Activated CD8-positive, alpha-beta T cell treated with anti-CD3 and anti-CD28 coated beads for 36 hours (primary cell): ENCODE data around the gene FGF1. TPM values are rescaled to one million over a fixed set of nuclear protein-coding genes. Genes with fewer than 3 reads are reported as not detected.

Experiments
- ATAC-seq: fragments of 200-7000 bp; cut with Tn5 transposase; one replicate; pipeline ENCODE4 v1.10.0; 2021; ENCODE audit warnings: mild to moderate bottlenecking, moderate library complexity
- CTCF ChIA-PET: fragments of 350-600 bp; sonication (Branson Sonifier 250); formaldehyde crosslinking; loops from one replicate; lab custom pipeline; 2021; ENCODE audit warnings: antibody characterized with exemption; lab: Charles Lee
- POLR2A ChIA-PET: fragments of 350-600 bp; sonication (Branson Sonifier 250); formaldehyde crosslinking; loops from one replicate; lab custom pipeline; 2021; ENCODE audit warnings: antibody characterized with exemption; lab: Charles Lee
- DNase-seq: peaks from one replicate; pipeline ENCODE4 v3.0.0-alpha.2; 2020
- H3K27ac Mint-ChIP-seq: one replicate; pipeline ENCODE4 v1.8.0; 2021; ENCODE audit warnings: mild to moderate bottlenecking, mixed read lengths
- H3K27me3 Mint-ChIP-seq: one replicate; pipeline ENCODE4 v1.8.0; 2021; ENCODE audit warnings: mixed read lengths
- H3K36me3 Mint-ChIP-seq: one replicate; pipeline ENCODE4 v1.8.0; 2021; ENCODE audit warnings: low read depth, mixed read lengths
- H3K4me1 Mint-ChIP-seq: one replicate; pipeline ENCODE4 v1.8.0; 2021; ENCODE audit warnings: low read depth, mixed read lengths
- H3K4me3 Mint-ChIP-seq: one replicate; pipeline ENCODE4 v1.8.0; 2021; ENCODE audit warnings: mild to moderate bottlenecking, moderate library complexity, mixed read lengths
- H3K9me3 Mint-ChIP-seq: one replicate; pipeline ENCODE4 v1.8.0; 2021; ENCODE audit warnings: mixed read lengths
- intact Hi-C: fragments of 100-400 bp; cut with micrococcal nuclease; formaldehyde crosslinking; loops from one replicate; pipeline ENCODE4 v1.10.0; 2022
- total RNA-seq, 2 experiments: library from RNA; stranded (reverse); gene quantifications; one replicate each; pipeline ENCODE4 v1.2.3, GENCODE V29; 2021
- TF ChIP-seq, protein P1 (sequence below): fragments of 200-600 bp; IDR thresholded peaks from one replicate; pipeline ENCODE4 v1.8.0; 2022; ENCODE audit warnings: antibody characterized with exemption, mild to moderate bottlenecking

Gene FGF1
- total RNA-seq, 2 experiments from 2014 or later = not detected

DNA sequence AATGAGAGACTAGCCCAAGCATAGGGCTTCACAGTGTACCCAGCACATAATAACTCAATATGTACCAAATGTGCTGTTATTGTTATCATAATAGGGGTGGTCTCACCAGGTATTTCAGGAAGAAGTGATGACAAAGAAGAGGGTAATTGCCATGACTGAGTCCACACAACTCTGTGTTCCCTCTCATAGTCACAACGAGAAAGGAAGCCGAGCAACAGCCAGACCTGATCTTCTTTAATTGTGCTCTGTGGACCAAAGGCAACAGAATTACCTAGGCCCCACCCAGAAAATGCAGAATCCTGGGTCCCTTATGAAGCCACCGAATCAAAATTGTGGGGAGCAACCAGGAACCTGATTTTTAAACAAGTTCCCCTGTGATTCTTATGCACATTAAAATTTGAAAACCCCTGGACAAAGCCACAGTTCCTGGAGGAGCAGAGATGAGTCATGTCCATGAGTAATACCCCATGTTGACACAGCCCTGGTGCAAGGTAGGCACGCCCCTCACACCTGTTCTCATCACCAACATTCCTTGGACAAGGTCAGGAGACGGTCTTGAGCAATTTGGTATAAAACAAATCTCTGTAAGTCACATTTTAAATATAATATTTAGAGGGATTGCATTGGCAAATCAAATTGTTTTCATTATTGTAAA, 5.2 kb downstream of the FGF1 start:
- Mint-ChIP-seq H3K27ac (no peak overlapping the region), H3K9me3 (no peaks in the 10 kb centered on the region), H3K27me3 (no peaks in the 10 kb centered on the region), H3K36me3 (no peaks in the 10 kb centered on the region), H3K4me1 (no peaks in the 10 kb centered on the region), H3K4me3 (no peak overlapping the region)
- ChIA-PET CTCF (interaction anchor here (1.0 to 2.2 kb wide), 4 partner anchors 15 to 32 kb away, joined by 3 to 9 read pairs (median 5); no protein-coding TSS in a partner anchor), POLR2A (no interaction called here)
- no peak for ATAC-seq
- TF ChIP-seq, protein P1, sequence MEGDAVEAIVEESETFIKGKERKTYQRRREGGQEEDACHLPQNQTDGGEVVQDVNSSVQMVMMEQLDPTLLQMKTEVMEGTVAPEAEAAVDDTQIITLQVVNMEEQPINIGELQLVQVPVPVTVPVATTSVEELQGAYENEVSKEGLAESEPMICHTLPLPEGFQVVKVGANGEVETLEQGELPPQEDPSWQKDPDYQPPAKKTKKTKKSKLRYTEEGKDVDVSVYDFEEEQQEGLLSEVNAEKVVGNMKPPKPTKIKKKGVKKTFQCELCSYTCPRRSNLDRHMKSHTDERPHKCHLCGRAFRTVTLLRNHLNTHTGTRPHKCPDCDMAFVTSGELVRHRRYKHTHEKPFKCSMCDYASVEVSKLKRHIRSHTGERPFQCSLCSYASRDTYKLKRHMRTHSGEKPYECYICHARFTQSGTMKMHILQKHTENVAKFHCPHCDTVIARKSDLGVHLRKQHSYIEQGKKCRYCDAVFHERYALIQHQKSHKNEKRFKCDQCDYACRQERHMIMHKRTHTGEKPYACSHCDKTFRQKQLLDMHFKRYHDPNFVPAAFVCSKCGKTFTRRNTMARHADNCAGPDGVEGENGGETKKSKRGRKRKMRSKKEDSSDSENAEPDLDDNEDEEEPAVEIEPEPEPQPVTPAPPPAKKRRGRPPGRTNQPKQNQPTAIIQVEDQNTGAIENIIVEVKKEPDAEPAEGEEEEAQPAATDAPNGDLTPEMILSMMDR = no peak
- intact Hi-C loops = no loop called here
- DNase-seq = no peak

DNA sequence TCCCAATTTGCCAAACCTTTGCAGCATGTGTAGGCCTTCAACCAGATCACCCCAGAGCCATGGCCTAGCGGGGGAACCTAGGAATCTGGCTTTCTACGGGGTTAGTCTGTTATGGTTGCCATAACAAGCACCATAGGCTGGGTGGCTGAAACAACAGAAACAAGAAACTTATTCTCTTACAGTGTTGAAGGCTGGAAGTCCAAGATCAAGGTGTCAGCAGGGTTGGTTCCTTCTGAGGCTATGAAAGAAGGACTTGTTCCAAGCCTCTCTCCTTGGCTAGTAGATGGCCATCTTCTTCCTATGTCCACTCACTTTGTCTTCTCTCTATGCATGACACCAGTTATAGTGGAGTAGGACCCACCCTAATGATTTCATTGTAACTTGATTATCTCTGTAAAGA, 6.1 kb downstream of the FGF1 start:
- no peaks in the 10 kb centered on the region for H3K9me3 Mint-ChIP-seq
- H3K4me1 Mint-ChIP-seq = no peaks in the 10 kb centered on the region
- no peaks in the 10 kb centered on the region for H3K36me3 Mint-ChIP-seq
- TF ChIP-seq, protein P1 = no peak
- no peaks in the 10 kb centered on the region for H3K27me3 Mint-ChIP-seq
- ATAC-seq (no peak), DNase-seq (no peak)
- no peak overlapping the region for H3K27ac Mint-ChIP-seq
- ChIA-PET POLR2A (no interaction called here), CTCF (interaction anchor here (2.2 kb wide), 1 partner anchor 33 kb away, joined by 7 read pairs; no protein-coding TSS in a partner anchor)
- H3K4me3 Mint-ChIP-seq = no peak overlapping the region
- intact Hi-C loops = no loop called here

DNA sequence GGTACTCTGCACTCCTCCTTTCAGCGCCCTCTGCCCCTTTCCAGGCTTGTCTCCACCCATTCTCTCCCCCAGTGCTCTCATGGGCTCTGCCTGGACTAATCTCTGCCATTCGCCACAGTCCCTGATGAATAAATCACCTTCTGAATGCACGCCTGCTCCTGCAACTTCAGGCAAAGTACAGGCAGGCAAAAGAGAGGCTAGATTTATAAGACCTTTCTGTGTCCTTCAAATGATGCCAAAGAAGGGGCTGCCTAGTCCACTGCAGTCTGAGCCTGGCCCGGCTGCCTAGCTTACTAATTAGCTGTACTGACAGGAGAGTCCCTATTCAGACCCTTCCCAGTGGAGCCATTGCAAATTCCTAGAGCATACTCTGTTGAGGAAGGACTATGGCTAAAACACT, 7.4 kb downstream of the FGF1 start:
- Mint-ChIP-seq H3K27me3 (no peaks in the 10 kb centered on the region), H3K9me3 (no peaks in the 10 kb centered on the region), H3K27ac (no peak overlapping the region), H3K4me1 (no peaks in the 10 kb centered on the region), H3K4me3 (no peak overlapping the region), H3K36me3 (no peaks in the 10 kb centered on the region)
- ChIA-PET POLR2A (no interaction called here), CTCF (no interaction called here)
- no peak for ATAC-seq
- DNase-seq = no peak
- TF ChIP-seq, protein P1 = no peak
- intact Hi-C loops = no loop called here

DNA sequence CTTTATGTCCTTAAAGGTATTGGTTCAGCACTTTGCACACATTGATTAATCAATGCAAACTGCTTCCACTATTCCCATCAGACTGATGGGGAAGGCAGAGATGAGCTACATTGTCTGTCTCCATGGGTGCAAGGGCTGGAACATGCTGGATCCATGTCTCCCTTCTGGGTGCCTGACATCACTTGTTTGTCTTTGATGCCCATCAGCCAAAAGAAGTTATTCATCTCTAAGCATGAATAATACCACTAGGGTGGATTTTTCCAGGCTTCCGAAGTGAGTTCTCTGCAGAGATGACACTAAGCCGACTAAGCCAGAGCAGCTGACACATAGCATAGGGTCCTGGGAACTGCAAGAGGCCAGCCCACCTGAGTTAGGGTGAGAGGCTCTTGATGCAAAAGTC, 8.7 kb downstream of the FGF1 start:
- TF ChIP-seq, protein P1 = no peak
- ATAC-seq (no peak), DNase-seq (no peak)
- no peak overlapping the region for H3K4me3 Mint-ChIP-seq
- H3K9me3 Mint-ChIP-seq = no peaks in the 10 kb centered on the region
- intact Hi-C loops = no loop called here
- no peaks in the 10 kb centered on the region for H3K4me1 Mint-ChIP-seq
- no peak overlapping the region for H3K27ac Mint-ChIP-seq
- no peaks in the 10 kb centered on the region for H3K27me3 Mint-ChIP-seq
- POLR2A ChIA-PET = no interaction called here
- CTCF ChIA-PET = interaction anchor here (0.8 to 2.3 kb wide), 4 partner anchors 9 to 36 kb away, joined by 3 to 10 read pairs (median 6); no protein-coding TSS in a partner anchor
- no peaks in the 10 kb centered on the region for H3K36me3 Mint-ChIP-seq

DNA sequence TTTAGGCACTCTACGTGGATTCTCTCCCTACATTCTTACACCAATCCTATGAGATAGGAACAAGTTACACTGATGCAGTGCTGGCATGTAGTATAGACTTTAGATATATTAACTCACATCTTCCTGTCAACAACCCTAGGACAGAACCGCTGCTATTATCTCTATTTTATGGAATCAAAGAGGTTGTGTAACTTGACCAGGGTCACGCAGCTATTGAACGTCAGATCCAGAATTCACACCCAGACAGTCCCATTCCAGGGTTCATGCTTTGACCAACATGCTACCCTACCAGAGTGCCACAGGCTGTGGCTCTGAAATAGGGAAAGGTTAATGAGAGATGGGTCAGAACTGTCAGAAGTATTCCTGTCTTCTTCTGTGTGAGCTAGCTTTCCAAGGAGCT, 9.6 kb downstream of the FGF1 start:
- POLR2A ChIA-PET = no interaction called here
- no peak overlapping the region for H3K27ac Mint-ChIP-seq
- ATAC-seq (no peak), DNase-seq (no peak)
- no peak overlapping the region for H3K4me3 Mint-ChIP-seq
- TF ChIP-seq, protein P1 = no peak
- H3K4me1 Mint-ChIP-seq = no peaks in the 10 kb centered on the region
- H3K27me3 Mint-ChIP-seq = no peaks in the 10 kb centered on the region
- no peaks in the 10 kb centered on the region for H3K9me3 Mint-ChIP-seq
- CTCF ChIA-PET = interaction anchor here (0.8 to 2.3 kb wide), 4 partner anchors 8 to 37 kb away, joined by 3 to 10 read pairs (median 6); no protein-coding TSS in a partner anchor
- no peaks in the 10 kb centered on the region for H3K36me3 Mint-ChIP-seq
- intact Hi-C loops = no loop called here
